GM18499 (cell line): ENCODE measurements around the gene GALR3.

ENCODE experiments used
- ATAC-seq: cut with Tn5 transposase; IDR thresholded peaks from one replicate; pipeline ENCODE4 v1.9.1; 2021; ENCODE audit warnings: moderate number of reproducible peaks; ENCODE audit not compliant: insufficient read depth, unreplicated experiment

The GALR3 gene

GRCh38 chr22:37855462-37855861 lies 32.3 kb downstream of the GALR3 start:
- no peak for ATAC-seq

GRCh38 chr22:37860796-37861421 lies 37.7 kb downstream of the GALR3 start:
- no peak for ATAC-seq

- no peak for ATAC-seq
Measured at GRCh38 chr22:37862570-37863325, 39.6 kb downstream of the GALR3 start.

GRCh38 chr22:37865510-37865909 lies 42.3 kb downstream of the GALR3 start:
- no peak for ATAC-seq

GRCh38 chr22:37870273-37870672 lies 47.1 kb downstream of the GALR3 start:
- no peak for ATAC-seq
